H9 (cell line): ENCODE measurements around the gene YLPM1. TPM values are rescaled to one million over a fixed set of nuclear protein-coding genes. Genes with fewer than 3 reads are reported as not detected.

Experiments
- DNase-seq: peaks from one replicate; pipeline ENCODE4 v3.0.0-alpha.2; 2017
- H2AFZ ChIP-seq: one replicate; pipeline ENCODE4 v1.6.1; 2013; ENCODE audit warnings: mild to moderate bottlenecking, low read length, control low read depth, moderate library complexity
- H2AK5ac ChIP-seq: 2 replicates; pipeline ENCODE4 v1.6.1; 2013; ENCODE audit warnings: low read length, control low read depth, mixed read lengths; ENCODE audit not compliant: insufficient read length
- H2BK120ac ChIP-seq: one replicate; pipeline ENCODE4 v1.6.1; 2013; ENCODE audit warnings: low read depth, mild to moderate bottlenecking, low read length, control low read depth, inconsistent platforms; ENCODE audit not compliant: poor library complexity, severe bottlenecking
- H2BK12ac ChIP-seq: 2 replicates; pipeline ENCODE4 v1.6.1; 2013; ENCODE audit warnings: low read length, control low read depth, mixed read lengths, low read depth; ENCODE audit not compliant: insufficient read length
- H2BK15ac ChIP-seq: 2 replicates; pipeline ENCODE4 v1.6.1; 2013; ENCODE audit warnings: low read depth, low read length, control low read depth
- H2BK20ac ChIP-seq: one replicate; pipeline ENCODE4 v1.6.1; 2013; ENCODE audit warnings: low read depth, mild to moderate bottlenecking, low read length, control low read depth, inconsistent platforms; ENCODE audit not compliant: poor library complexity, severe bottlenecking
- H2BK5ac ChIP-seq: 2 replicates; pipeline ENCODE4 v1.6.1; 2013; ENCODE audit warnings: low read length, control low read depth, mixed read lengths; ENCODE audit not compliant: insufficient read length
- H3K14ac ChIP-seq: 2 replicates; pipeline ENCODE4 v1.6.1; 2013; ENCODE audit warnings: low read length, control low read depth; ENCODE audit not compliant: insufficient read depth
- H3K18ac ChIP-seq: 2 replicates; pipeline ENCODE4 v1.6.1; 2013; ENCODE audit warnings: low read depth, mild to moderate bottlenecking, mixed read lengths, low read length, control low read depth; ENCODE audit not compliant: insufficient read length
- H3K23ac ChIP-seq: 2 replicates; pipeline ENCODE4 v1.6.1; 2013; ENCODE audit warnings: low read length, control low read depth, mixed read lengths, low read depth; ENCODE audit not compliant: insufficient read length
- H3K23me2 ChIP-seq: 2 replicates; pipeline ENCODE4 v1.6.1; 2013; ENCODE audit warnings: low read depth, mild to moderate bottlenecking, mixed read lengths, low read length, control low read depth; ENCODE audit not compliant: insufficient read length, poor library complexity, severe bottlenecking
- H3K27ac ChIP-seq: 2 replicates; pipeline ENCODE4 v1.5.1; 2013; ENCODE audit warnings: low read length, control low read depth, mixed read lengths, low read depth; ENCODE audit not compliant: insufficient read length
- H3K27me3 ChIP-seq: 2 replicates; pipeline ENCODE4 v1.6.1; 2013; ENCODE audit warnings: low read length, control low read depth, inconsistent platforms; ENCODE audit not compliant: insufficient read depth
- H3K4ac ChIP-seq: 2 replicates; pipeline ENCODE4 v1.6.1; 2013; ENCODE audit warnings: low read depth, mild to moderate bottlenecking, control low read depth, inconsistent platforms, low read length, moderate library complexity
- H3K4me1 ChIP-seq: 2 replicates; pipeline ENCODE4 v1.6.1; 2013; ENCODE audit warnings: low read length, control low read depth, inconsistent platforms; ENCODE audit not compliant: insufficient read depth
- H3K4me2 ChIP-seq: 2 replicates; pipeline ENCODE4 v1.6.1; 2013; ENCODE audit warnings: low read length, control low read depth, mixed read lengths; ENCODE audit not compliant: insufficient read length, insufficient read depth
- H3K56ac ChIP-seq: 2 replicates; pipeline ENCODE4 v1.6.1; 2013; ENCODE audit warnings: low read depth, mild to moderate bottlenecking, mixed read lengths, low read length, control low read depth; ENCODE audit not compliant: insufficient read length
- H3K79me1 ChIP-seq: 2 replicates; pipeline ENCODE4 v1.6.1; 2013; ENCODE audit warnings: low read depth, mild to moderate bottlenecking, moderate library complexity, low read length, control low read depth, inconsistent platforms; ENCODE audit not compliant: insufficient read depth, poor library complexity, severe bottlenecking
- H3K79me2 ChIP-seq: 2 replicates; pipeline ENCODE4 v1.6.1; 2013; ENCODE audit warnings: low read length, control low read depth, inconsistent platforms; ENCODE audit not compliant: insufficient read depth
- H3K9ac ChIP-seq: 2 replicates; pipeline ENCODE4 v1.6.1; 2013; ENCODE audit warnings: low read length, control low read depth, mixed read lengths; ENCODE audit not compliant: insufficient read length; ENCODE audit errors: extremely low read depth
- H3K9me3 ChIP-seq: one replicate; pipeline ENCODE4 v1.6.1; 2013; ENCODE audit warnings: low read depth, low read length, inconsistent platforms; ENCODE audit not compliant: control insufficient read depth
- H3T11ph ChIP-seq: one replicate; pipeline ENCODE4 v1.6.1; 2013; ENCODE audit warnings: mild to moderate bottlenecking, low read length, control low read depth, inconsistent platforms
- H4K20me1 ChIP-seq: one replicate; pipeline ENCODE4 v1.6.1; 2013; ENCODE audit not compliant: control insufficient read depth, insufficient read length, insufficient read depth
- H4K5ac ChIP-seq: 2 replicates; pipeline ENCODE4 v1.6.1; 2013; ENCODE audit warnings: low read depth, mild to moderate bottlenecking, mixed read lengths, low read length, control low read depth; ENCODE audit not compliant: insufficient read length
- H4K8ac ChIP-seq: replicated peaks from 2 replicates; pipeline ENCODE4 v1.6.1; 2013; ENCODE audit warnings: low read length, control low read depth, mixed read lengths, low read depth; ENCODE audit not compliant: insufficient read length
- H4K91ac ChIP-seq: 2 replicates; pipeline ENCODE4 v1.6.1; 2013; ENCODE audit warnings: low read depth, mild to moderate bottlenecking, moderate library complexity, mixed read lengths, low read length, control low read depth; ENCODE audit not compliant: insufficient read length
- H3K27ac Mint-ChIP-seq, 3 experiments: 2 replicates in 2 of 3; 3 replicates in 1 of 3; pipeline ENCODE4 v1.8.0; 2020 to 2021; ENCODE audit warnings: mixed read lengths in 3 of 3, mild to moderate bottlenecking in 1 of 3, moderate library complexity in 1 of 3
- H3K27me3 Mint-ChIP-seq: 2 replicates; pipeline ENCODE4 v1.8.0; 2021; ENCODE audit warnings: low read depth, mild to moderate bottlenecking, moderate library complexity, mixed read lengths
- H3K36me3 Mint-ChIP-seq, 3 experiments: 2 replicates in 2 of 3; 3 replicates in 1 of 3; pipeline ENCODE4 v1.8.0; 2020 to 2021; ENCODE audit warnings: low read depth in 3 of 3, mixed read lengths in 3 of 3; ENCODE audit not compliant: insufficient read depth in 1 of 3
- H3K4me1 Mint-ChIP-seq, 2 experiments: 2 replicates each; pipeline ENCODE4 v1.8.0; 2020; ENCODE audit warnings: mixed read lengths in 2 of 2
- H3K4me3 Mint-ChIP-seq, 2 experiments: 2 replicates in 1 of 2; 3 replicates in 1 of 2; pipeline ENCODE4 v1.8.0; 2020 to 2021; ENCODE audit warnings: mild to moderate bottlenecking in 2 of 2, mixed read lengths in 2 of 2, moderate library complexity in 1 of 2
- H3K9me3 Mint-ChIP-seq, 2 experiments: 2 replicates in 1 of 2; 3 replicates in 1 of 2; pipeline ENCODE4 v1.8.0; 2020; ENCODE audit warnings: mild to moderate bottlenecking in 2 of 2, mixed read lengths in 2 of 2, moderate library complexity in 1 of 2
- WGBS: extraction: QIAGEN DNeasy Blood & Tissue Kit; methylation state at CpG from one replicate; pipeline ENCODE4 v1.1.7; 2013; ENCODE audit warnings: missing lambda C conversion rate, low lambda C conversion rate, mixed read lengths; ENCODE audit not compliant: insufficient read length; ENCODE audit errors: extremely low coverage; 5-methylcytosine and 5-hydroxymethylcytosine counted together
- total RNA-seq: library from RNA; stranded (reverse); gene quantifications from 2 replicates; pipeline ENCODE4 v1.2.1, GENCODE V29; 2021
- TF ChIP-seq, protein P1 (sequence below): fragments of 200-600 bp; sonication (generic); conservative IDR thresholded peaks from 3 replicates; pipeline ENCODE4 v1.8.0; 2021; ENCODE audit warnings: antibody characterized with exemption, mild to moderate bottlenecking

Gene YLPM1
- total RNA-seq, 1 experiment from 2014 or later, result 82.2 TPM

DNA sequence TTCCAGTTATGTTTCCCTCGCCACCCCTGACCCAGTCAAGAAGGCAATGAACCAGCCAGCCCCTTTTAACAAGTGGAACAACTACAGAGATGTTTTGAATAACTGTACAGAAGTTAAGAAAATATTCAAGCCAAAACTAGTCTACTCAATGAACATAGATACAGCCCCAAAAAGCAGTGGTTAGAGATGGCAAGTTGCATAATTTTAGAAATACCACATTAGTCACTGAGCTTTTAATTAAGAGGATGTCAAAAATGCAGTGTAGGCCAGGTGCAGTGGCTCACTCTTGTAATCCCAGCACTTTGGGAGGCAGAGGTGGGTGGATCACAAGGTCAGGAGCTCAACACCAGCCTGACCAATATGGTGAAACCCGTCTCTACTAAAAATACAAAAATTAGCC, 85.7 kb downstream of the YLPM1 start:
- H3K14ac ChIP-seq, result no peak overlapping the region
- H3K4ac ChIP-seq, result no peak overlapping the region
- Mint-ChIP-seq H3K27me3 (no peaks in the 10 kb centered on the region; the same call in 1 of the 2 replicates), H3K9me3 (no peaks in the 10 kb centered on the region), H3K27ac (no peak overlapping the region), H3K4me1 (no peaks in the 10 kb centered on the region), H3K36me3 (no peaks in the 10 kb centered on the region), H3K4me3 (no peak overlapping the region)
- no peak overlapping the region for H2BK120ac ChIP-seq
- no peaks in the 10 kb centered on the region for H3K79me2 ChIP-seq
- no peak for DNase-seq
- no peak overlapping the region for H2AK5ac ChIP-seq
- H3K9ac ChIP-seq, result no peak overlapping the region
- no peak overlapping the region for H2BK5ac ChIP-seq
- no peak overlapping the region for H4K8ac ChIP-seq
- H4K91ac ChIP-seq, result no peak overlapping the region
- no peak overlapping the region for H3K56ac ChIP-seq
- H3K9me3 ChIP-seq, result no peaks in the 10 kb centered on the region
- H3K23me2 ChIP-seq, result no peaks in the 10 kb centered on the region
- no peak overlapping the region for H2BK12ac ChIP-seq
- no peak overlapping the region for H3K23ac ChIP-seq
- H3K4me2 ChIP-seq, result no peak overlapping the region
- H3T11ph ChIP-seq, result no peak overlapping the region
- H4K20me1 ChIP-seq, result no peaks in the 10 kb centered on the region
- no peak overlapping the region for H2BK20ac ChIP-seq
- H3K27ac ChIP-seq, result no peak overlapping the region
- TF ChIP-seq, protein P1, sequence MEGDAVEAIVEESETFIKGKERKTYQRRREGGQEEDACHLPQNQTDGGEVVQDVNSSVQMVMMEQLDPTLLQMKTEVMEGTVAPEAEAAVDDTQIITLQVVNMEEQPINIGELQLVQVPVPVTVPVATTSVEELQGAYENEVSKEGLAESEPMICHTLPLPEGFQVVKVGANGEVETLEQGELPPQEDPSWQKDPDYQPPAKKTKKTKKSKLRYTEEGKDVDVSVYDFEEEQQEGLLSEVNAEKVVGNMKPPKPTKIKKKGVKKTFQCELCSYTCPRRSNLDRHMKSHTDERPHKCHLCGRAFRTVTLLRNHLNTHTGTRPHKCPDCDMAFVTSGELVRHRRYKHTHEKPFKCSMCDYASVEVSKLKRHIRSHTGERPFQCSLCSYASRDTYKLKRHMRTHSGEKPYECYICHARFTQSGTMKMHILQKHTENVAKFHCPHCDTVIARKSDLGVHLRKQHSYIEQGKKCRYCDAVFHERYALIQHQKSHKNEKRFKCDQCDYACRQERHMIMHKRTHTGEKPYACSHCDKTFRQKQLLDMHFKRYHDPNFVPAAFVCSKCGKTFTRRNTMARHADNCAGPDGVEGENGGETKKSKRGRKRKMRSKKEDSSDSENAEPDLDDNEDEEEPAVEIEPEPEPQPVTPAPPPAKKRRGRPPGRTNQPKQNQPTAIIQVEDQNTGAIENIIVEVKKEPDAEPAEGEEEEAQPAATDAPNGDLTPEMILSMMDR, result no peak
- H3K4me1 ChIP-seq, result no peaks in the 10 kb centered on the region
- H4K5ac ChIP-seq, result no peak overlapping the region
- H2BK15ac ChIP-seq, result no peak overlapping the region
- no peaks in the 10 kb centered on the region for H3K27me3 ChIP-seq
- H3K79me1 ChIP-seq, result no peaks in the 10 kb centered on the region
- no peak overlapping the region for H2AFZ ChIP-seq
- WGBS, result no CpG with 5 or more reads among the region's 2 CpGs
- H3K18ac ChIP-seq, result no peak overlapping the region
